Mammary epithelial cell (primary cell): ENCODE measurements around the gene FAM133A.

Experiments used
- EZH2 ChIP-seq: IDR thresholded peaks from 2 replicates; pipeline ENCODE4 v1.6.1; 2012; ENCODE audit warnings: low read length, inconsistent platforms, borderline replicate concordance
- TF ChIP-seq, protein P1 (sequence below), 2 donors: IDR thresholded peaks in 1 of 2; conservative IDR thresholded peaks in 1 of 2; 2 replicates each; pipeline ENCODE4 v1.5.1; 2011 to 2012; ENCODE audit warnings: inconsistent platforms in 2 of 2, low read length in 2 of 2, mild to moderate bottlenecking in 2 of 2, control low read depth in 1 of 2, low read depth in 1 of 2; ENCODE audit not compliant: insufficient read depth in 1 of 2; ENCODE audit errors: extremely low read depth in 1 of 2

DNA sequence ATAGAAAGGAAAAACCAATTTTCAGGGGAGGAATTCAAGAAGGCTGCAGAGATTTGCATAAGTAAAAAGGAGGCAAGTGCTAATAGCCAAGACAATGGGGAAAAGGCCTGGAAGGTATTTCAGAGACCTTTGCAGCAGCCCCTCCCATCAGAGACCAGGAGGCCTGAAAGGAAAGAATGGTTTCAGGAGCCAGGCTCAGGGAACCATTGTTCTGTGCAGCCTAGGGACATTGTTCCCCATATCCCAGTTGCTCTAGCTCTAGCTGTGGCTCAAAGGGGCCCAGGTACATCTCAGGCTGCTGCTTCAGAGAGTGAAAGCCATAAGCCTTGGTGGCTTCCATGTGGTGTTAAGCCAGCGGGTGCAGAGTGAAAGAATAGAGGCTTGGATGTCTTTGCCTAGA lies 24.6 kb upstream of the FAM133A start:
- TF ChIP-seq, protein P1, sequence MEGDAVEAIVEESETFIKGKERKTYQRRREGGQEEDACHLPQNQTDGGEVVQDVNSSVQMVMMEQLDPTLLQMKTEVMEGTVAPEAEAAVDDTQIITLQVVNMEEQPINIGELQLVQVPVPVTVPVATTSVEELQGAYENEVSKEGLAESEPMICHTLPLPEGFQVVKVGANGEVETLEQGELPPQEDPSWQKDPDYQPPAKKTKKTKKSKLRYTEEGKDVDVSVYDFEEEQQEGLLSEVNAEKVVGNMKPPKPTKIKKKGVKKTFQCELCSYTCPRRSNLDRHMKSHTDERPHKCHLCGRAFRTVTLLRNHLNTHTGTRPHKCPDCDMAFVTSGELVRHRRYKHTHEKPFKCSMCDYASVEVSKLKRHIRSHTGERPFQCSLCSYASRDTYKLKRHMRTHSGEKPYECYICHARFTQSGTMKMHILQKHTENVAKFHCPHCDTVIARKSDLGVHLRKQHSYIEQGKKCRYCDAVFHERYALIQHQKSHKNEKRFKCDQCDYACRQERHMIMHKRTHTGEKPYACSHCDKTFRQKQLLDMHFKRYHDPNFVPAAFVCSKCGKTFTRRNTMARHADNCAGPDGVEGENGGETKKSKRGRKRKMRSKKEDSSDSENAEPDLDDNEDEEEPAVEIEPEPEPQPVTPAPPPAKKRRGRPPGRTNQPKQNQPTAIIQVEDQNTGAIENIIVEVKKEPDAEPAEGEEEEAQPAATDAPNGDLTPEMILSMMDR (conservative IDR thresholded peaks at IDR 0.05 in 1 of 2, IDR thresholded peaks at IDR 0.05 in 1 of 2; ENCODE audit: extremely low read depth in 1 of 2, insufficient read depth in 1 of 2, low read depth in 1 of 2, low read length in 2 of 2): no peak
- TF ChIP-seq EZH2: no peak
